NCI-H2029 treated with DMSO at 0.1 percent for 48 hours (cell line): ENCODE data around the gene LDLRAD4.

Source experiments
- DNase-seq: peaks from one replicate; lab custom pipeline; 2025; lab: John Stamatoyannopoulos, UW

LDLRAD4 gene

DNA sequence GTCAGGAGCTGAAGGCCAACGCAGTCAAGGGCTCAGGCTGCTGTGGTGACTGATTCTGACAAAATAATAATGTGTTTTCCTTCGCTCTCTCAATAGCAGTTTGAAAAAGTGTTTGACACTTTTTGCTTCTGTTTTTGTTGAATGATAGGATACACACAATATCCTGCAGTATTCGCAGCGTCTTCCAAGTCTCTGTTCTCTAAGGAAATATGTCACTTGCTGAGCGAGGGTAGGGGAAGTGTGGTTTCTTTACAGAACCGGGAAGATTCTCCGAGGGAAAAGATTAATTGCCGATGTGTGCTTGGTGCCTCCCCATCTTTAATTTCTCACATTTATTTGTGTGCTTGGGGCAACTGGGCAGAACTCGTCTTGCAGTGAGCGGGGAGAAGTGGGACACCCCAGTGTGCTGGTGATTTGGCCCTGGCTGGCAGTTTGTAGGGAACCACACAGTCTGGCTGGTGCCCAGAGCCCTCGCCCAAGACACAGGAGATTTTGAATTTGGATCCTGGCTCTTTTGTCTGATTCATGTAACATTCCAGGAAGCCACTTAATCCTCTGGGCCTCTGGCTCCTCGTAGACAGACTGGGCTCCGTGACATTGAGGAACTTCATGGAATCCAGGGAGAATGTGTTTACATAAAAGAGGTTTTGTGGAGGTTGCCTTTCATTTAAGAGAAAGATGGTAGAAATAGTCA lies 169.4 kb downstream of the LDLRAD4 start:
- no peak for DNase-seq

DNA sequence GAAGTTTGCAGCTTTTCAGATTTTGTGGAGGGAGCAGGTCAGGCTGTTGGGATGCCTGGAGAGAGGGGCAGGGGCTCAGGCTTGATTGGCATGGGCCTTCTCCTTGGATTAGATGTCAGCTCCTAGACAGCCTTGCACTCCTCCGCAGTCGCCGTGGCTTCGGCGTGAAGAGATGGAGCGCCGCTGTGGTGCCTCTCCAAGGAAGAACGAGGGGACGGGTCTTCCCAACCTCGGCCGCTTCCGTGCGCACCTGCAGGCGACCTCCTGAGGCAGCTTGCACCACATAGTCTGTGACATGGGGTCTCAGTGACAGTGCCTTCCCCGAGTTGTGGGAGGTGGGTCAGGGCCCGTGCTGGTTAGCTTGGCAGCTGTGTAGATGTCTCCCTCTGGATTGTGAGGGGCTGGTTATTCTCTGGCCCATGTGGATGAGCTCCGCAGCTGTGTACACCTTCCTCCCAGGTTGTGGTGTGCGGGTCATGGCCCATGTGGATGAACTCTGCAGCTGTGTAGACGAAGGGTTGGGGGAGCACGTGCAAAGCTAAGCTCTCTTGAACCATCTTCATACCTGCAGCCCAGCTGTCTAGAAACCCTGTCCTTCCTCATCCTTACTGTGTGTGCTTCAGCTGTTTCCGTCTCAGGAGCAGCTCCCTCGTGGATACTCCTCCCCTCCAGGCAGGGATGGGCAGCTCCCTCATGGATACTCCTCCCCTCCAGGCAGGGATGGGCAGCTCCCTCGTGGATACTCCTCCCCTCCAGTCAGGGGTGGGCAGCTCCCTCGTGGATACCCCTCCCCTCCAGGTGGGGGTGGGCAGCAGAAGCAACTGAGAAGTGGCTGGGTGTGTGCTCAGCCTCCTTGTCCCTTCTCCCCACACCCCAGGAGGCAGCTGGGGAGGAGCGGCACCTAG lies 170.3 kb downstream of the LDLRAD4 start:
- DNase-seq: no peak

DNA sequence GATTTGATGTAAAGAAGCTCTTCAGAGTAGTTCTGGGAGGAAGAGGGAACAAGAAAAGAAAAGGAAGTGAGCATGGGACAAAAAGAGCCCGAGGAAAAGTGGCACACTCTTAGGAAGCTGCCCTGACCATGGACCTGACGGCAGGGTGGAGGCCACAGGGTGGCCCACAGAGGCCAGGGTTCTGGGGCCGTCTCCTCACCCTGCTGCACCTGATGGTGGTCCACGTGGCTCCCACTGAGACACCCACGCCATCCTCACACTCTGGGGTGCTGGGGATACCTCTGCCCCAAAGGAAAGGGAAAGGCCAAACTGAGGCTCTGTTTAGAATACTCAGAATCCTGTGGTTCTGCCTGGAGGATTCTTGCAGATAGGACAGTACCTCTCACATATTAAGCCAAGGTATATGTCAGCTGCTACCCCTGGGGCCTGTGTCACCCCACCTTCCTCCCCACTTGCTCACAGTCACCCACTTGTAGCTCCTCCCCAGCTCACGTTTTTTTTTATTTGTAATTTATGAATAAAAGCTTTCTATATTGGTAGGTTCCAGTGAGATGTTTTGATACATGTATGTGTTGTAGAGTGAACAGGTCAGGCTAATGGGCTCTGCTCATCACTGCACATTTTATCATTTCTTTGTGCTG lies 171.1 kb downstream of the LDLRAD4 start:
- no peak for DNase-seq

DNA sequence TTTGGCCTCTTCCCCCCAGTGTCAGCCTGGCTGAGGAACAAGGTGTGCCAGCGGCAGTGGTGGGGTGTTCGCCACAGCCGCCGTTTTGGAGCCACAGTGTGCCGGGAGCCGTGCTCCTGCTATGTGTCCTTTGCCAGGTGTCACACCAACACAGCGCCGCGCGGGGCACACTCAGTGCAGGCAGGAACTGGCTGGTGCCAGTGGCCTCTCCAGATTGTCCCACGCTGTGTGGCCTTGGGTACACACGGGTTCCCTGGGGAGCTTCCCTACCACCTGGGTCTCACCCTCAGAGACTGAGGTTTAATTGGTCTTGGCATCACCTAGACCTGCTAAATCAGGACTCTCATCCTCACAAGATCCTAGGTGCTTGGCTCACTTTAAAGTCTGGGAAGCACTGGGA lies 171.6 kb downstream of the LDLRAD4 start:
- no peak for DNase-seq

- no peak for DNase-seq
These were observed 172.2 kb downstream of the LDLRAD4 start for GRCh38 chr18:13390711-13391110.

GRCh38 chr18:13392029-13392750 lies 173.6 kb downstream of the LDLRAD4 start:
- DNase-seq: no peak

- DNase-seq: no peak
These were observed 174.3 kb downstream of the LDLRAD4 start for GRCh38 chr18:13392899-13393298.

- no peak for DNase-seq
These were observed 174.8 kb downstream of the LDLRAD4 start for GRCh38 chr18:13393338-13393737.

DNA sequence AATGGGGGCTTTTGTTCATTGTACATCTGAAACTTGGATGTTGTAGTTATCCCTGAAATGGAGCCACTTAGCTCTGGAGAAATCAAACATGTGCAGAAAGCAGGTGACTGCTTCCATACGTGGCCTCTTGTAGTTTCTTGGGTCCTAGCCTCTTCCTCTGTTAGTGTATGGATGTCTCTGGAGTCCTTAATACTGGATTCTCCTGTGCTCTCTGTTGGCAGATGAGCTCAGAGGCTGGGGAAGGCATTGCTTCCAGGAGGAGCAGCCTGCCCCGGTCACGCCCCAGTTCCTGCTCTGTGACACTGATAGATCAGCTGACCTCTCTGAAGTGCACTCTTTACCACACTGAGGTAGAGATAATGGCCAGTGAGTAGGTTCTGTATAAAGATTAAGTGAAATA lies 176.2 kb downstream of the LDLRAD4 start:
- DNase-seq: peak; percentile 69

- no peak for DNase-seq
These were observed 177.0 kb downstream of the LDLRAD4 start for GRCh38 chr18:13395577-13395976.

DNA sequence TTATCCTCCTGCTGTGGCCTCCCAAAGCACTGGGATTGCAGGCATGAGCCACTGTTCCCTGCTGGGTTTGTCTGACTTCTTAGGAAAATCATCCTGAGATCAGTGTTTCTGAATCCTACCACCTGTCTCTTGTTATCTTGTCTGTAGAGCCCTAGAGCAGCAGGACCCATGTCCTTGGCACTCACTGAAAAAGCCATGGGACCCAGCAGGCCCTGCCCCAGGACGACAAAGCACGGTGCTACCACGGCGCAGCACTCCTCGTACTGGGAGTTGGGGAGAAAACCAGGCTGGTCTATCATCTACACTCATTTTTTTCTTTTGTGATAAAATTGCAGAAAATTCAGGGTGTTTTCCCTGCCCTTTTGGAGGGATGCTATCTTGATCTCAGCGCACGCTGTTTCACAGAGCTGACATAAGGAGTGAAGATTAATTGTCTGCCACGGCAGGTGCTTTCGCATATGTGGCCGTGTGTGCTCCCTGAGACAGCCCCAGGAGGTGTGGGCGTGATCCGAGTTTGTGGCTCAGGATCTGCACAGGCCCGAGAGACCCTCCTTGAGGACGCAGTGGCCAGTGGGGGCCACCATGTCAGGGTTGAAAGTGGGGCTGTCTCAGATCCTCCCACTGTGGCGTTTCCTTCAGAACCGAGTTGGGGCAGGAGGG lies 179.1 kb downstream of the LDLRAD4 start:
- no peak for DNase-seq

DNA sequence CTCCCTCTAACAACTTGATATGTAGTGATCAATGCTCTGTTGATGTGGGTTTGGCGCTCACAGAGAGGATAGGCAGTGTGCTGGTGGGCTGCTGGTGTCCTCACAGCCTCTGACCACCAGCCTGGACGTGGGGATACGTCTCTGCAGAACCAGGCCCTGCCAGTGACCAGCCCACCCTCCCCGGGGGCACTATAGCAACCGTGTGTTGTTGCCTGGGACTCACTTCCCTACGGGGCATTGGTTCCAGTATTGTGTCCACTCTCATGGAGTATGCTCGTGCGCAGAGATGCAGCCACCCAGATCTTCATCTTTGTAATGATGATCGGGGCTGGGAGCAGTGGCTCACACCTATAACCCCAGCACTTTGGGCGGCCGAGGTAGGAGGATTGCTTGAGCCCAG lies 180.1 kb downstream of the LDLRAD4 start:
- DNase-seq: no peak

- no peak for DNase-seq
These were observed 181.0 kb downstream of the LDLRAD4 start for GRCh38 chr18:13399511-13399910.

GRCh38 chr18:13400636-13401315 lies 182.2 kb downstream of the LDLRAD4 start:
- DNase-seq: no peak

DNA sequence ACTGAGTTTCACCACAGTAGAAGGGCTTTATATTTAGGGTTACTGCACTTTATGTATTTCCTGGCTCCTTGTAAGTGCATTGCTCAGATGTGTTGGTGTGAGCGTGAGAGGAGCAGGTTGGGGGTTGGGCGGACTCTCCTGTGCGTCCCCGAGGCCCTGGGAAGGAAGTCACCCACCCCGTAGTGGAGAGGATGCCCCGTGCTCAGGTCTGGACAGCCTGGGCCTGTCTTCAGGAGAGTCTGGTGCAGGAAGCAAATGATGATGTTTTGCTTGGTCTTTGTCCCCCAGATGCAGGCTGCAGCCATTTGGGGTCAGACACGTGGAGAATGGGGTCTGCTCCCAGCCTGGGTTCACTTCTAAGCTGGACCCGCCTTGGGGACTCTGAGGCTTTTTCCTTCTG lies 182.8 kb downstream of the LDLRAD4 start:
- no peak for DNase-seq

DNA sequence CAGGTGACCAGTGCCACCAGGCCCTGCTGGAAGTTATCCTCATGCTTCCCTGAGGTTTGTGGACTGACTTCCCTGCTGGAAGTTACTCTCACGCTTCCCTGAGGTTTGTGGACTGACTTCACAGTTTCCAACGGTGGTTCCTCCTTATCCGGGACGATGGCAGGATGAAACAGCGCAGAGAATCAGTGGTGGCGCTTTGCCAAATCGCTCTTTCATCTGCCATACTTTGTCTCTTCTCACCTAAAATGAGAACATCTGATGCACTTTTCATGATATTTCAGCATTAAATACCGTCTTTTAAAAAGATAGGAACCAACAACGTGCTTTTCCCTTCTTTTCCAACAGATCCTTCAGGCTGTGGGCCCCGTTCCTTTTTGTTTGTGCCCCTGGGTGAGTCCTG lies 183.3 kb downstream of the LDLRAD4 start:
- no peak for DNase-seq

DNA sequence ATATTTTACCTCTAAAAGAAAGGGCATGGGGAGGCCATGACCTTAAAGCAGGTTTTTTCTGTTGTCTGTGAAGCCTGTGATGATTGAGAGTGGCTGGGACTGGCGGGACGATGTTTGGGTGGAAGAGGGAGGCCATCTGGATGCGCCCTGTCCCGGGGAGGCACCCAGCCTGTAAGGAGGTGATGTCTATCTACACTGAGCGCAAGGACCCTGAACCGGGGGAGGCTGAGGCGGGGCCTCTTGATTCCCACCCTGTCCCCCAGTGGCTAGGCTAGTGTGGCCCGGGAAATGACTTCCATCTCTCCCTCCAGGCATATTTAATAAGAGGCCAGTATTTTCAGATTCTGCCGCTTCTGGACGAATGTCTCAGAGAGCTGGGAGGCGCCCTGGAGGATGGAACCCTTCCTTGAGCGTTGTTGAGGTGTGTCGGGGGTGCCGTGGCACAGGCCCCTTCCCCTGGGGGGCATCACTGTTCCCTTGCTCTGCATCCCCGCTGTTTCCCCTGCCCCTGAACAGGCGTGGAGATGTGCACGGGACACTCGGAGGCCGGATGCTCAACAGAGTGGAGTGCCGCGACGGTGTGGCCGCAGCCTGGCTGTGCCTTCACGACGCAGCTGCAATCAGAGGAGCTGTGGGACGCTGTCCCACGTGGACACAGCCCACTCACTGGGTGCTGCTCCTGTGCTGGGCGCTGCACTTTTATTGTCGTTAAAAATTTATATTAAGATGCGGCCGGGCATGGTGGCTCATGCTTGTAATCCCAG lies 185.4 kb downstream of the LDLRAD4 start:
- no peak for DNase-seq

DNA sequence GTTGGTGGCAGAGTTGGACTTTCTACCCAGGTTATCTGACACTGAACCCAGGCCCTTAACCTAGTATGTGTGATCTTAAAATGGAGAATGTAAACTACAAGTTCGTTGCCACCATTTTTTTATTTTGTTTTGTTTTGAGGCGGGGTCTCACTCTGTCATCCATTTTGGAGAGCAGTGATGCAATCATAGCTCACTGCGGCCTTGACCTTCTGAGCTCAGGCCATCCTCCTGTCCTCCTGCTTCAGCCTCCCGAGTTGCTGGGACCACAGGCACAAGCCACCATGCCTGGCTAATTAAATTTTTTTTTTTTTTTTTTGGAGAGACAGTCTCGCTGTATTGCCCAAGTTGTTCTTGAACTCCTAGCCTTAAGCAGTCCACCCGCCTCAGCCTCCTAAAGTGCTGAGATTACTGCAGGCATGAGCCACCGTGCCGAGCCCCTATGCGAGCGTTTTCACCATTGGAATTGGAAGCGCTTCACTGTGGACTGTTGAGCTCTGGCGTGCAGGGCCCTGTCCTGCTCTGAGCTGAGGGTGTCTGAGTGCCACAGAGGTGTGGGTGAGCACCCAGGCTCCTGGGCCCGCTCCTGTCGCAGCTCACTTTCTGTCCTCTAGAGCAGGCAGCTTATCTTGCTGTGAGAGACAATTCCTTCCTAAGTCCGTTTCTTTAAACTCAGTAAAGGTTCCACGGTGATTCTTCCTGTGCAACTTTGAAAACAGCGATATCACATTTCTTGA lies 186.9 kb downstream of the LDLRAD4 start:
- no peak for DNase-seq

DNA sequence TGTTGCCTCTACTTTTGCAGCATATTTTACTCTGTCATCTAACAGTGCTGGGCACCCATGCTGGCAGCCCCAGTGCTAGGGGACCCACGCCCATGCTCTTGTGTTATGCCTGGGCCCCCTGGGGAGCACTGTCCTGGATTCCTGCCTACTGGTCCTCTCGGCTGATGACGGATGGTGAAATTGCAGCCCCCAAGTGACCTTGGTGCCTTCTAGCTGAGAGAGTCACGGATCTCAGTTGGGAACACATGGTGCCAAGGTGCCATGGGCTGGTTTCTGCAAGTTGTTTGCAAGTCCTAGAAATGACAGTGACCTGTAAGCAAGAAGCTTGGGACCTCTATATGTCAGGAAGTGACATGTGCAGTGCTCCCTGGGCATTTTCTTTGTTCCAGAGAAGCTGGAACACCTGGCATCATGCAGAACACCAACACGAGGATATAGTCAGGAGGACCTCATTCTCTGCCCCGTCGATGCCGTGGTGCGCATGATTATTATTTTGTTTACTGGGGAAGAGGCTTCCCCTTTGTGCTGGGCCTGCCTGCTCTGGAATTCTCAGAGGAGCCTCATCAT lies 187.6 kb downstream of the LDLRAD4 start:
- no peak for DNase-seq
